Esophagus muscularis mucosa (tissue), 4 donors: ENCODE results near the gene TUT1. TPM values are rescaled to one million over a fixed set of nuclear protein-coding genes. Genes with fewer than 3 reads are reported as not detected.

Source experiments
- DNase-seq: peaks from one replicate; pipeline ENCODE4 v3.0.0-alpha.2; 2017; ENCODE audit errors: extremely low spot score
- H3K27ac ChIP-seq, 4 donors: fragments of 200-600 bp; sonication (generic); replicated peaks in 1 of 4; 1 replicate in 3 of 4; 2 replicates in 1 of 4; pipeline ENCODE4 v1.5.1; 2016 to 2019; ENCODE audit warnings: mild to moderate bottlenecking in 1 of 4
- H3K27me3 ChIP-seq, 4 donors: fragments of 200-600 bp; sonication (generic); one replicate each; pipeline versions ENCODE4 v1.5.1 to v1.6.0; 2016 to 2019
- H3K36me3 ChIP-seq, 4 donors: fragments of 200-600 bp; sonication (generic); one replicate each; pipeline ENCODE4 v1.5.1; 2016 to 2019
- H3K4me1 ChIP-seq, 4 donors: fragments of 200-600 bp; sonication (generic); one replicate each; pipeline ENCODE4 v1.5.1; 2016 to 2019
- H3K4me3 ChIP-seq, 4 donors: fragments of 200-600 bp; sonication (generic); 1 replicate in 2 of 4; 2 replicates in 2 of 4; pipeline ENCODE4 v1.5.1; 2016 to 2019; ENCODE audit warnings: mild to moderate bottlenecking in 4 of 4, moderate library complexity in 1 of 4
- H3K9me3 ChIP-seq, 4 donors: fragments of 200-600 bp; sonication (generic); 1 replicate in 3 of 4; 2 replicates in 1 of 4; pipeline ENCODE4 v1.5.1; 2016 to 2019
- CTCF ChIP-seq, 3 experiments: fragments of 200-600 bp in 2 of 3; fragments of 450-650 bp in 1 of 3; sonication (generic) in 2 of 3; IDR thresholded peaks; one replicate each; pipeline ENCODE4 v1.5.1; 2017 to 2019; ENCODE audit warnings: antibody characterized with exemption in 3 of 3, mild to moderate bottlenecking in 2 of 3, moderate library complexity in 1 of 3
- EP300 ChIP-seq: sonication (generic); formaldehyde crosslinking; IDR thresholded peaks from one replicate; pipeline ENCODE4 v1.6.1; 2017; ENCODE audit warnings: antibody characterized with exemption
- POLR2A ChIP-seq: fragments of 450-650 bp; IDR thresholded peaks from one replicate; pipeline ENCODE4 v1.6.1; 2017; ENCODE audit warnings: antibody characterized with exemption, moderate library complexity, mild to moderate bottlenecking, low read depth
- POLR2AphosphoS5 ChIP-seq, 2 donors: sonication (generic); formaldehyde crosslinking; IDR thresholded peaks; one replicate each; pipeline ENCODE4 v1.6.1; 2017; ENCODE audit warnings: antibody characterized with exemption in 2 of 2
- WGBS: methylation state at CpG from one replicate; pipeline ENCODE4 v1.1.5; 2018; 5-methylcytosine and 5-hydroxymethylcytosine counted together
- intact Hi-C: fragments of 100-400 bp; cut with DNase I; formaldehyde crosslinking; loops from one replicate; pipeline ENCODE4 v1.15.1; 2023
- total RNA-seq, 4 donors: library from RNA; depleted of rRNA; stranded (reverse); fragments of >200 nt; gene quantifications; one replicate each; pipeline versions ENCODE4 v1.1.0 to v1.2.1, GENCODE V29; 2016

TUT1 gene
- 1 to 10 TPM; 4.2 to 8.0 (median 6.0) TPM for total RNA-seq

- no peak for TF ChIP-seq EP300
- TF ChIP-seq POLR2A, result peak; percentile 65
- TF ChIP-seq CTCF (IDR thresholded peaks at IDR 0.05), result peak in 1 of 3 experiments; percentile 4
- TF ChIP-seq POLR2AphosphoS5 (IDR thresholded peaks at IDR 0.05), result peak; percentile 98 to 99
- Histone ChIP-seq H3K27me3 (no peaks in the 10 kb centered on the region), H3K36me3 (peaks cover 29 to 58% (median 51%) of the 10 kb centered on the region in 4 donors), H3K4me3 (peak within 1 kb of the TSS; percentile 72 to 93 (median 76)), H3K27ac (peak within 1 kb of the TSS; percentile 92 to 97 (median 94)), H3K4me1 (peaks cover 33 to 42% (median 40%) of the 10 kb centered on the region in 4 donors), H3K9me3 (no peaks in the 10 kb centered on the region)
- intact Hi-C loops, result loop anchor here (10.0 kb wide), 1 partner anchor 263 kb away; no protein-coding TSS in a partner anchor
- DNase-seq, result peak; percentile 99
- WGBS, result under 1% methylated on average over 48 of the region's 58 CpGs
These were observed at the start of gene TUT1 for GRCh38 chr11:62591448-62592145. TUT1 (minus strand) TSS chr11:62591523; CDS start chr11:62591485, 38 bp downstream.

DNA sequence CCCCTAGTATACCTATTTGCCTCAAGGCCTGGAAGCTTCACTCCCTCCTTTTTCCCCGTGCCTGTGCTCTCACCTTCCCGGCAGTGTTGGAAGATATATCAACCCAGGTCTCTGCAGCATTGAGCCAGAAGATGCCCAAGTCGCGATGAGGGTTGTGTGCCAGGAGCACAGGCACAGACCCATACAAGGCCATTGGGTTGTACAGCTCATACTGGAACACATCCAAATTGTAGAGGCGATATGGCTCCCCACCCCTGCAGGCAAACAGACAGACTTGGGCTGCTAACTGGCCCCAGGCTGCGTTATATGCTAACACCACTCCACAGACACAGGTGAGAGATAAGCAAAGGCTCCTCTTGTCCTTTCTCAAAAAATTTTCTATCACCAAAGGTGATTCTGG, 41.2 kb upstream of the TUT1 start:
- no peaks in the 10 kb centered on the region for H3K9me3 ChIP-seq
- H3K36me3 ChIP-seq, result peaks cover 83 to 100% (median 99%) of the 10 kb centered on the region in 4 donors
- intact Hi-C loops, result no loop called here
- no peak for DNase-seq
- H3K27ac ChIP-seq, result no peak overlapping the region
- H3K4me1 ChIP-seq, result peaks cover 0 to 8% (median 3%) of the 10 kb centered on the region in 4 donors
- 82% methylated on average over 6 of the region's 6 CpGs for WGBS
- H3K4me3 ChIP-seq, result no peak overlapping the region
- H3K27me3 ChIP-seq, result no peaks in the 10 kb centered on the region
- TF ChIP-seq POLR2AphosphoS5 (IDR thresholded peaks at IDR 0.05), result no peak
- TF ChIP-seq CTCF (IDR thresholded peaks at IDR 0.05), result no peak
- TF ChIP-seq POLR2A, result no peak
- no peak for TF ChIP-seq EP300

DNA sequence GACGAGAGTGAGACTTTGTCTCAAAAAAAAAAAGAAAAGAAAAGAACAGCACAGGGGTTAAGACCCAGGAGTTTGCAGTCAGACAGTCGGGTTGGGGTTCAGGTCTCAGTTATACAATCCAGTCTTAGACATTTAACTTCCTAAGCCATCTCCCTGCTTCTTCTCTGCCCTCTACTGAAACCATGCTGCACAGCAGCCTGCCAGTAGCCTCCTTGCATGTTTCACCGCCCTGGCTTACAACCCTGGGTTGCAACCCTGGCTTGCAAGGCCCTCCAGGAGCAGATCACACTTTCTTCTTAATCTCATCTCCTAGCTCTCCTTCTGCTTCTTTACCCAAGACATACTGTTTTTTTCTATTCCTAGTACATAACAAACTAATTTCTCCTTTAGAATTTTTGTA, 36.4 kb upstream of the TUT1 start:
- no peaks in the 10 kb centered on the region for H3K9me3 ChIP-seq
- H3K27me3 ChIP-seq, result no peaks in the 10 kb centered on the region
- no peak overlapping the region for H3K27ac ChIP-seq
- no peak overlapping the region for H3K4me3 ChIP-seq
- no peak for DNase-seq
- H3K36me3 ChIP-seq, result peaks cover 68 to 82% (median 80%) of the 10 kb centered on the region in 4 donors
- H3K4me1 ChIP-seq, result peaks cover 0 to 7% (median 3%) of the 10 kb centered on the region in 4 donors
- intact Hi-C loops, result no loop called here
- no peak for TF ChIP-seq CTCF (IDR thresholded peaks at IDR 0.05)
- no peak for TF ChIP-seq POLR2AphosphoS5 (IDR thresholded peaks at IDR 0.05)
- TF ChIP-seq EP300, result no peak
- TF ChIP-seq POLR2A, result no peak
- WGBS, result 76% methylated on average over 3 of the region's 3 CpGs

GRCh38 chr11:62622476-62623089, 31.3 kb upstream of the TUT1 start:
- DNase-seq, result no peak
- WGBS, result 84% methylated on average over 7 of the region's 7 CpGs
- TF ChIP-seq POLR2A, result no peak
- no peak for TF ChIP-seq EP300
- TF ChIP-seq POLR2AphosphoS5 (IDR thresholded peaks at IDR 0.05), result no peak
- TF ChIP-seq CTCF (IDR thresholded peaks at IDR 0.05), result no peak
- Histone ChIP-seq H3K27me3 (no peaks in the 10 kb centered on the region), H3K36me3 (peaks cover 22 to 46% (median 33%) of the 10 kb centered on the region in 4 donors), H3K9me3 (no peaks in the 10 kb centered on the region), H3K27ac (peak overlapping the region; percentile 83 to 91 (median 88)), H3K4me3 (peak overlapping the region; percentile 66 to 87 (median 76)), H3K4me1 (peaks cover 16 to 33% (median 23%) of the 10 kb centered on the region in 4 donors)
- intact Hi-C loops, result no loop called here
